GM19035 (cell line): Measurements from ENCODE around the gene TIMM29.
"Not testable (repeated sequence)": the region's sequence is repeated elsewhere in the genome, so short reads cannot be mapped to it uniquely, and the experiment has no call there.

Experiments used
- ATAC-seq: cut with Tn5 transposase; IDR thresholded peaks from one replicate; pipeline ENCODE4 v1.9.1; 2021; ENCODE audit not compliant: unreplicated experiment

TIMM29 gene

GRCh38 chr19:10936661-10937084, 8.1 kb downstream of the TIMM29 start:
- no peak for ATAC-seq

- not testable (repeated sequence) for ATAC-seq
Measured at GRCh38 chr19:10941649-10942048, 13.0 kb downstream of the TIMM29 start.

- ATAC-seq, result not testable (repeated sequence)
Measured at GRCh38 chr19:10943412-10943811, 14.8 kb downstream of the TIMM29 start.

- ATAC-seq, result no peak
Measured at GRCh38 chr19:10945264-10945663, 16.7 kb downstream of the TIMM29 start.

GRCh38 chr19:10946958-10947657, 18.5 kb downstream of the TIMM29 start:
- no peak for ATAC-seq

GRCh38 chr19:10952809-10953208, 24.2 kb downstream of the TIMM29 start:
- ATAC-seq, result no peak

- ATAC-seq, result not testable (repeated sequence)
Measured at GRCh38 chr19:10959277-10959968, 30.8 kb downstream of the TIMM29 start.

GRCh38 chr19:10960314-10961072, 31.9 kb downstream of the TIMM29 start, which contains the start of gene SMARCA4:
Gene SMARCA4, plus strand, starts transcription at chr19:10961030. Its CDS starts 23,122 bp downstream, at chr19:10984152.
- peak; percentile 79 for ATAC-seq

- peak; percentile 44 for ATAC-seq
Measured at GRCh38 chr19:10961073-10961860, 32.7 kb downstream of the TIMM29 start.

GRCh38 chr19:10962863-10963262, 34.3 kb downstream of the TIMM29 start:
- ATAC-seq, result no peak

- ATAC-seq, result no peak
Measured at GRCh38 chr19:10963865-10964264, 35.3 kb downstream of the TIMM29 start.

GRCh38 chr19:10964903-10965302, 36.3 kb downstream of the TIMM29 start:
- ATAC-seq, result no peak

- no peak for ATAC-seq
Measured at GRCh38 chr19:10965398-10965797, 36.8 kb downstream of the TIMM29 start.

- ATAC-seq, result no peak
Measured at GRCh38 chr19:10966809-10967208, 38.2 kb downstream of the TIMM29 start.

- ATAC-seq, result no peak
Measured at GRCh38 chr19:10968527-10969135, 40.0 kb downstream of the TIMM29 start.

- ATAC-seq, result no peak
Measured at GRCh38 chr19:10971107-10971726, 42.6 kb downstream of the TIMM29 start.

- ATAC-seq, result no peak
Measured at GRCh38 chr19:10975374-10976130, 46.9 kb downstream of the TIMM29 start.

GRCh38 chr19:10976131-10976892, 47.7 kb downstream of the TIMM29 start:
- ATAC-seq, result no peak

GRCh38 chr19:10977742-10978092, 49.1 kb downstream of the TIMM29 start:
- ATAC-seq, result no peak
